Astrocyte of the spinal cord (primary cell): Measurements from ENCODE around the gene CD160.

Experiments used
- DNase-seq: peaks from one replicate; pipeline ENCODE4 v3.0.0; 2011; ENCODE audit warnings: low read depth, low spot score
- H3K4me3 ChIP-seq: 2 replicates; pipeline ENCODE4 v1.5.1; 2011; ENCODE audit warnings: low read depth, mild to moderate bottlenecking, low read length, moderate library complexity
- in situ Hi-C: cut with HindIII; loops from 2 replicates; pipeline ENCODE4 v1.10.0; 2017; ENCODE audit warnings: low sequenced_read_pairs
- TF ChIP-seq, protein P1 (sequence below): IDR thresholded peaks from 2 replicates; pipeline ENCODE4 v1.5.1; 2012; ENCODE audit warnings: low read depth, mild to moderate bottlenecking, low read length, inconsistent platforms

CD160 gene

DNA sequence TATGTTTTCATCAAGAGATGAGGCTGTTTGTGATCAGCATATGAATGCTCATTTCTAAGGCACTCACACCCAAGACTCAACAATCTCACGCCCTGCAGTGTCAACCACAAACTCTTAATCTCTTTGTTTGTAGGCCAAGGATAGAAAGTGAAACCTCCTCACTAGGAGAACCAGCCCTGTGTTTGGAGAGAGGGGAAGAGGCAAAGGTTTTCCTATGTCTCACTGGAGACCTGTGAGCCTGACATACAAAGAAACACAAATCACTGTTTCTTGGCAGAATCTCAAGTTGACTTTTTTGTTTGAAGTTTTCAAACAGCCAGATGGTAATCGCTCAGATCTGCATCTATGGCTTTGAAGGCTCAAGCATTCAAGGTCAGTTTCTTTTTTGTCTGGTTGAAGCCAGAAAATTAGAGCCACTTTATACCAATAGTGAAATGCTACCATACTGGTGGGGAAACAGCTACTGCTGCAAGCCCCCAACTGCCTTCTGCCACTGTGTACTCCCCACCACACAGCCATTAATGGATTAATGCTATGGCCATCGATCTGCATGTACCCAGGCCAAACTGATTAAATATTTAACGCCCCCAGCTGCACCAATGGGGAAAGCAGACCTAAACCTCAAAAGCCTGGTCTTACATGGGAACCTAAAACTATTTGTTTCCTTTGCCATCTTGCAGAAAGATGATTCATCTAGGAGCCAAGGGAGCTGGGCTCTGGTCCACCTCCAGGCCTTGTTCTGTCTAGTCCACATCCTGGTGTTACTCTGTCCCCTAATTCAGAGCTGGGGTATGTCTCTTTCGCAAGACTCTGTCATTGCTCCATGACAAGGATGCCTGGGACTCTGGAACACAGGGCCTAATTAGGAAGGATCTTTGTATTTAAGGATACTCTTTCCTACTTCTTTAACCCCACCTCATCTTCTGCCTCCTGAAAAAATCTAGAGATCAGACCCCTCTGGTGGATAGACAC is 28.4 kb upstream of the CD160 start:
- DNase-seq = peak; percentile 89
- in situ Hi-C loops = no loop called here
- TF ChIP-seq, protein P1, sequence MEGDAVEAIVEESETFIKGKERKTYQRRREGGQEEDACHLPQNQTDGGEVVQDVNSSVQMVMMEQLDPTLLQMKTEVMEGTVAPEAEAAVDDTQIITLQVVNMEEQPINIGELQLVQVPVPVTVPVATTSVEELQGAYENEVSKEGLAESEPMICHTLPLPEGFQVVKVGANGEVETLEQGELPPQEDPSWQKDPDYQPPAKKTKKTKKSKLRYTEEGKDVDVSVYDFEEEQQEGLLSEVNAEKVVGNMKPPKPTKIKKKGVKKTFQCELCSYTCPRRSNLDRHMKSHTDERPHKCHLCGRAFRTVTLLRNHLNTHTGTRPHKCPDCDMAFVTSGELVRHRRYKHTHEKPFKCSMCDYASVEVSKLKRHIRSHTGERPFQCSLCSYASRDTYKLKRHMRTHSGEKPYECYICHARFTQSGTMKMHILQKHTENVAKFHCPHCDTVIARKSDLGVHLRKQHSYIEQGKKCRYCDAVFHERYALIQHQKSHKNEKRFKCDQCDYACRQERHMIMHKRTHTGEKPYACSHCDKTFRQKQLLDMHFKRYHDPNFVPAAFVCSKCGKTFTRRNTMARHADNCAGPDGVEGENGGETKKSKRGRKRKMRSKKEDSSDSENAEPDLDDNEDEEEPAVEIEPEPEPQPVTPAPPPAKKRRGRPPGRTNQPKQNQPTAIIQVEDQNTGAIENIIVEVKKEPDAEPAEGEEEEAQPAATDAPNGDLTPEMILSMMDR = no peak
- no peak overlapping the region for H3K4me3 ChIP-seq

DNA sequence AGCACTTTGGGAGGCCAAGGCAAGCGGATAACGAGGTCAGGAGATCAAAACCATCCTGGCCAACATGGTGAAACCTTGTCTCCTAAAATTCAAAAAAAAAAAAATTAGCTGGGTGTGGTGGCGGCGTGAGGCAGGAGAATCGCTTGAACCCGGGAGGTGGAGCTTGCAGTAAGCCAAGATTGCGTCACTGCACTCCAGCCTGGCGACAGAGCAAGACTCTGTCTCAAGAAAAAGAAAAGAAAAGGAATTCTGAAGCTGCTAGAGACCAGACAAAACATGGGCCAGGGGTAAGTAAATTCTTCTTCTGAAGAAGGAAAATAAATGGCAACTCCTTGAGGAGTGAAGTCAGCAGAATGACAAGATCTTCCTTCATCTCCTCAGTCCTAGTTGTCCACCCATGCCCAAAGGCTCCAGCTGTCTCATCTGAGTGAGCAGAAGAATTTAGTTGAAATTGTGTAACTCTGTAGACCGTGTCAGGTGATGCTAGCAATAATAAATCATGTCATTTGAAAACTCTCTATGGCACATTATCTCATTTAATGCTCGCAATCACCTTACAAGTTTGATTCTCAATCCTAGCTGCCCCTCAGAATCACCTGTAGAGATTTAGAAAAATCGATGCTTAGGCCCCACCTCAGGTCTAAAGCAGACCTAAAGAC is 26.4 kb upstream of the CD160 start:
- DNase-seq = no peak
- TF ChIP-seq, protein P1 = no peak
- in situ Hi-C loops = no loop called here
- H3K4me3 ChIP-seq = no peak overlapping the region

DNA sequence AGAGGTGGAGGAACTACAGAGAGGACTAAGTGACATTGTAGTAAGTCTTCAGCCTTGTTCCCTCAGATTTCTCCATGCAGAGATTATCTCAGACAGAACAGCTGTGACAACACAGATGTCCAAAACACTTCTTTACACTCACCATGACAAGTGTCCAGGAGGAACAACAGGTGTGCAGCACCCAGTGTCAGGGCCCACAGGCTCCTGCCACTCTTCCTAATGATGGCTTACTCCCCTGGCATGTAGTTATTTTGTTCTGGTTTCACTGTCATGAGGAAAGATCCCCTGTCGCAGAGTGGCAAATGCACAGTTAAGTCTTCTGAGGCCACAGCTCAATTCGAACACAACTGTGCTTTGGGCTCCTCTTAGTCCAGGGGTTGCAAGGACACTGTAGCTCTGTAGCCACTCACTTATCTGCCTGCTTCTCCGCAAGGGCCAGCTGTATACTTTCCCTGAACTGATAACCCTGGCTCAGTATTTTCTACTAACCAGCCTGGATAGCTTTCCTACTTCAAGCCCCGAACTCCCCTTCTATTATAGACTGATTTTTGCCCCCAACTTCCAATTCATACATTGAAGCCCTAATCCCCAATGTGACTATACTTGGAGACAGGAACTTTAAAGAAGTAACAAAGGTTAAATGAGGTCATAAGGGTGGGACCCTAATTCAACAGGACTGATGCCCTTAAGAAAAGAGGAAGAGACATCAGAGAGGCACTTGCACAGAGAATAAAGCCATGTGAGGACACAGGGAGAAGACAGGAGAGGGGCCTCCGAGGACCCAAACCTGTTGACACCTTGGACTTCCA is 23.3 kb upstream of the CD160 start:
- no peak overlapping the region for H3K4me3 ChIP-seq
- TF ChIP-seq, protein P1 = no peak
- in situ Hi-C loops = no loop called here
- DNase-seq = no peak

DNA sequence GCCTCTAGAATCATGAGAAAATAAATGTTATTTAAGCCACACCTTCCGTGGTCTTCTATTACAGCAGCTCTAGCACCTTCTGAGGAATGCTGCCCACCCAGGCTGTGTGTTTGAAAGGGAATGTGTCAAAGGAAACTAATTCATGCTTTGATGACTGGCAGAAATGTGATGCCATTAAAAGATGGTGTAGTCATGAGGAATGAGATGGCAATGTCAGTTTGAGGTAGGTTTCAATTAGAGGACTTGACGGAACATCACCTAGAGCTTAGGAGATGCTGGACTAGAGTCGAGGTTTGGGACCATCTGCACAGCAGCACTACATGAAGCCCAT is 22.7 kb upstream of the CD160 start:
- TF ChIP-seq, protein P1 = no peak
- H3K4me3 ChIP-seq = no peak overlapping the region
- in situ Hi-C loops = no loop called here
- no peak for DNase-seq

DNA sequence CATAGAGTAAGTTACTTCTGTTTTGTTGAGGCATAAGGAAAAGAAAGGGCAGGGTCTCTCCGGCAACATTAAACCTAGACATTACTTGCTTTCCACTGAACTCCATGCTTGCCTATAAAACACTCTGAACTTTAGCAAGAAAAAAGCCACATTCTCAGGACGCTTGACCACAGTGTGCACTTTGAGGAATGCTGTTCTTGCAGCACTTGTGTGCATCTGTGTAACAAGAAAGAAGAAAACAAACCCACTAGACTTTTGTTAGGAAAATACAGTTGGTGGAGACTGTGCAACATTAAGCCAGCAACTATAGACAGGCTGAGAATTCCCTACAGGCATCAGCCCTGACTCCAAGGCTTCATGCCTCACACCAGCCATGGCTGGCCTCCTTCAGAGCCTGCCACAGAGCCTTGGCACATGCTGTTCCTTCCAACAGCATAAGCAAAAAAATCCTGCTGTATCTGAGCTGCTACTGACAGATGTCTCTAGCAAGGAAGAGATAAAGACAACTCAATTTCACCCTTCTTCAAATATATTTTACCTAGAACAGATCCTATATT is 17.9 kb upstream of the CD160 start:
- in situ Hi-C loops = no loop called here
- no peak overlapping the region for H3K4me3 ChIP-seq
- DNase-seq = peak; percentile 22
- TF ChIP-seq, protein P1 = no peak

DNA sequence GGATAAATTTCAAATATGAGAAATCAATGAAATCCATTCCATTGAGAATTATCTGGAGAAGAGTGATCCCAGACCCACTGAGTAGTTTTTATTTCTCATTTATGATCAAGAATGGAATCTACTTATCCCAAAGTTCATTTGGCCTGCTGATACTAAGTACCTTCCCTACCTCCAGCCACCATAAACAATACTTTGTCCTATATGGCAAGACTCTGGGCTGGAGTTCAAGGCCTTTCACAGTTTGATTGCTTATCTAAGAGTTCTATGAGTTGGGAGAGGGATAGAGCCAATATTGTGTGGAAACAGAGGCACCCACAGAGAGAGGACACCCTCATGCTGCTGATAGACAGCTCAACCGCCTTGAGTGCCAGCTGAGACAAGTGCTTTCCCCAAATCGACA is 17.2 kb upstream of the CD160 start:
- TF ChIP-seq, protein P1 = no peak
- in situ Hi-C loops = no loop called here
- no peak overlapping the region for H3K4me3 ChIP-seq
- DNase-seq = no peak
